ENCODE results near the gene FAM53A. TPM values are rescaled to one million over a fixed set of nuclear protein-coding genes. Genes with fewer than 3 reads are reported as not detected.

Gene FAM53A
- total RNA-seq (0.77 and 0.99 TPM in 2 replicates), polyA plus RNA-seq (0.65 and 0.86 TPM in 2 replicates), polyA minus RNA-seq (ENCODE audit: low replicate concordance) (0.24 TPM in 1 of 2 replicates, not detected in the other)
- 1.6 and 1.7 TPM in 2 replicates for polyA plus RNA-seq (2012)

- H2AFZ ChIP-seq (ENCODE audit: low read length) = peak within 1 kb of the TSS; percentile 77
- peak; percentile 73 to 83 for DNase-seq (ENCODE audit: low read depth in 2 of 2)
- H3K4me3 ChIP-seq (replicated peaks in 1 of 4; ENCODE audit: control extremely low read depth in 1 of 4, insufficient read depth in 1 of 4, low read depth in 3 of 4, low read length in 4 of 4) = peak within 1 kb of the TSS; percentile 61 to 78 (median 65)
- TF ChIP-seq EZH2 (IDR thresholded peaks at IDR 0.05; ENCODE audit: low read length, missing control alignments) = no peak
- no peak for TF ChIP-seq CTCF (conservative IDR thresholded peaks at IDR 0.05 in 1 of 2, IDR thresholded peaks at IDR 0.05 in 1 of 2; ENCODE audit: low read depth in 1 of 2, low read length in 2 of 2)
- H3K79me2 ChIP-seq (ENCODE audit: control insufficient read depth, insufficient read depth, low read length) = no peaks in the 10 kb centered on the region
- H3K4me1 ChIP-seq (ENCODE audit: control insufficient read depth, extremely low read depth, insufficient read depth, low read length) = peaks cover 5% of the 10 kb centered on the region
- H3K9ac ChIP-seq (ENCODE audit: insufficient read depth, low read length) = peak within 1 kb of the TSS; percentile 73
- H3K36me3 ChIP-seq (ENCODE audit: control insufficient read depth, insufficient read depth, low read length) = no peaks in the 10 kb centered on the region
- H4K20me1 ChIP-seq (ENCODE audit: control insufficient read depth, extremely low read depth, insufficient read depth, low read length) = no peaks in the 10 kb centered on the region
- H3K27me3 ChIP-seq (ENCODE audit: control insufficient read depth, insufficient read depth, low read length) = no peaks in the 10 kb centered on the region
- H3K9me3 ChIP-seq (ENCODE audit: control insufficient read depth, insufficient read depth, low read depth, low read length) = no peaks in the 10 kb centered on the region
- peak within 1 kb of the TSS; percentile 90 for H3K27ac ChIP-seq (ENCODE audit: insufficient read depth, low read length)
- H3K4me2 ChIP-seq (ENCODE audit: extremely low read depth, insufficient read depth, low read length) = peak within 1 kb of the TSS; percentile 94
These were observed at the start of gene FAM53A for GRCh38 chr4:1683736-1684505. Gene FAM53A (minus strand): TSS chr4:1684313. CDS start chr4:1668741, 15,572 bp downstream.

GRCh38 chr4:1732911-1733310 is 48.8 kb upstream of the FAM53A start:
- no peak for DNase-seq (ENCODE audit: low read depth in 2 of 2)
- Histone ChIP-seq H4K20me1 (ENCODE audit: control insufficient read depth, extremely low read depth, insufficient read depth, low read length) (no peaks in the 10 kb centered on the region), H3K27me3 (ENCODE audit: control insufficient read depth, insufficient read depth, low read length) (no peaks in the 10 kb centered on the region), H3K4me2 (ENCODE audit: extremely low read depth, insufficient read depth, low read length) (no peak overlapping the region), H3K79me2 (ENCODE audit: control insufficient read depth, insufficient read depth, low read length) (peaks cover 32% of the 10 kb centered on the region), H3K27ac (ENCODE audit: insufficient read depth, low read length) (no peak overlapping the region), H3K9ac (ENCODE audit: insufficient read depth, low read length) (no peak overlapping the region), H3K9me3 (ENCODE audit: control insufficient read depth, insufficient read depth, low read depth, low read length) (no peaks in the 10 kb centered on the region), H3K4me1 (ENCODE audit: control insufficient read depth, extremely low read depth, insufficient read depth, low read length) (no peaks in the 10 kb centered on the region), H3K4me3 (replicated peaks in 1 of 4; ENCODE audit: control extremely low read depth in 1 of 4, insufficient read depth in 1 of 4, low read depth in 3 of 4, low read length in 4 of 4) (no peak overlapping the region), H2AFZ (ENCODE audit: low read length) (no peak overlapping the region), H3K36me3 (ENCODE audit: control insufficient read depth, insufficient read depth, low read length) (peaks cover 44% of the 10 kb centered on the region)
- TF ChIP-seq EZH2 (IDR thresholded peaks at IDR 0.05; ENCODE audit: low read length, missing control alignments) = no peak
- no peak for TF ChIP-seq CTCF (conservative IDR thresholded peaks at IDR 0.05 in 1 of 2, IDR thresholded peaks at IDR 0.05 in 1 of 2; ENCODE audit: low read depth in 1 of 2, low read length in 2 of 2)

- peaks cover 42% of the 10 kb centered on the region for H3K36me3 ChIP-seq (ENCODE audit: control insufficient read depth, insufficient read depth, low read length)
- no peaks in the 10 kb centered on the region for H4K20me1 ChIP-seq (ENCODE audit: control insufficient read depth, extremely low read depth, insufficient read depth, low read length)
- no peaks in the 10 kb centered on the region for H3K9me3 ChIP-seq (ENCODE audit: control insufficient read depth, insufficient read depth, low read depth, low read length)
- DNase-seq (ENCODE audit: low read depth in 2 of 2) = peak in 1 of 2 donors; percentile 77
- H3K79me2 ChIP-seq (ENCODE audit: control insufficient read depth, insufficient read depth, low read length) = peaks cover 44% of the 10 kb centered on the region
- TF ChIP-seq EZH2 (IDR thresholded peaks at IDR 0.05; ENCODE audit: low read length, missing control alignments) (no peak), CTCF (conservative IDR thresholded peaks at IDR 0.05 in 1 of 2, IDR thresholded peaks at IDR 0.05 in 1 of 2; ENCODE audit: low read depth in 1 of 2, low read length in 2 of 2) (no peak)
- H2AFZ ChIP-seq (ENCODE audit: low read length) = no peak overlapping the region
- no peak overlapping the region for H3K4me2 ChIP-seq (ENCODE audit: extremely low read depth, insufficient read depth, low read length)
- H3K4me1 ChIP-seq (ENCODE audit: control insufficient read depth, extremely low read depth, insufficient read depth, low read length) = peaks cover 7% of the 10 kb centered on the region
- H3K9ac ChIP-seq (ENCODE audit: insufficient read depth, low read length) = no peak overlapping the region
- no peak overlapping the region for H3K4me3 ChIP-seq (replicated peaks in 1 of 4; ENCODE audit: control extremely low read depth in 1 of 4, insufficient read depth in 1 of 4, low read depth in 3 of 4, low read length in 4 of 4)
- H3K27ac ChIP-seq (ENCODE audit: insufficient read depth, low read length) = no peak overlapping the region
- H3K27me3 ChIP-seq (ENCODE audit: control insufficient read depth, insufficient read depth, low read length) = no peaks in the 10 kb centered on the region
These were observed 47.1 kb upstream of the FAM53A start for GRCh38 chr4:1731180-1731579.

All from fibroblast of lung (primary cell).